Stomach (tissue), 9 donors: Measurements from ENCODE around the gene PLAGL1. TPM values are rescaled to one million over a fixed set of nuclear protein-coding genes. Genes with fewer than 3 reads are reported as not detected.

Experiments
- DNase-seq, 2 donors: peaks; one replicate each; pipeline versions ENCODE4 v3.0.0 to v3.0.0-alpha.2; 2013 to 2019
- H3K27ac ChIP-seq, 5 donors: fragments of 200-600 bp in 4 of 5; sonication (generic) in 4 of 5; one replicate each; pipeline ENCODE4 v1.5.1; 2013 to 2019; ENCODE audit warnings: mild to moderate bottlenecking in 1 of 5, moderate library complexity in 1 of 5
- H3K27me3 ChIP-seq, 3 donors: fragments of 200-600 bp; sonication (generic); one replicate each; pipeline ENCODE4 v1.5.1; 2017 to 2019; ENCODE audit warnings: mixed run types in 1 of 3
- H3K36me3 ChIP-seq, 4 donors: fragments of 200-600 bp; sonication (generic); 1 replicate in 3 of 4; 2 replicates in 1 of 4; pipeline ENCODE4 v1.5.1; 2016 to 2019
- H3K4me1 ChIP-seq, 4 donors: fragments of 200-600 bp; sonication (generic); one replicate each; pipeline ENCODE4 v1.5.1; 2016 to 2019
- H3K4me3 ChIP-seq, 4 donors: fragments of 200-600 bp; sonication (generic) in 3 of 4; one replicate each; pipeline ENCODE4 v1.5.1; 2016 to 2019; ENCODE audit warnings: mild to moderate bottlenecking in 1 of 4
- H3K9me3 ChIP-seq, 4 donors: fragments of 200-600 bp; sonication (generic); one replicate each; pipeline ENCODE4 v1.5.1; 2016 to 2019
- EP300 ChIP-seq: sonication (generic); formaldehyde crosslinking; IDR thresholded peaks from one replicate; pipeline ENCODE4 v1.6.1; 2017; ENCODE audit warnings: antibody characterized with exemption
- POLR2A ChIP-seq, 4 donors: fragments of 450-650 bp; IDR thresholded peaks; one replicate each; pipeline ENCODE4 v1.6.1; 2016; ENCODE audit warnings: antibody characterized with exemption in 4 of 4, control low read depth in 2 of 4, mild to moderate bottlenecking in 1 of 4, moderate library complexity in 1 of 4
- POLR2AphosphoS5 ChIP-seq, 3 donors: sonication (generic); formaldehyde crosslinking; IDR thresholded peaks; one replicate each; pipeline ENCODE4 v1.6.1; 2016; ENCODE audit warnings: antibody characterized with exemption in 3 of 3
- WGBS, 5 donors: extraction: QIAGEN DNeasy Blood & Tissue Kit in 3 of 5; methylation state at CpG; one replicate each; pipeline versions ENCODE4 v1.1.5 to v1.1.7; 2013 to 2018; 5-methylcytosine and 5-hydroxymethylcytosine counted together
- intact Hi-C: fragments of 100-400 bp; cut with DNase I; formaldehyde crosslinking; loops from one replicate; pipeline ENCODE4 v1.15.1; 2023; ENCODE audit warnings: low total_unique reads
- polyA plus RNA-seq, 3 donors: library from polyadenylated mRNA; stranded (reverse); fragments of 200-250 nt; gene quantifications; one replicate each; pipeline ENCODE4 v1.2.3, GENCODE V29; 2013
- total RNA-seq, 5 donors: library from RNA; depleted of rRNA; stranded (reverse); fragments of >200 nt; gene quantifications; one replicate each; pipeline versions ENCODE4 v1.1.0 to v1.2.3, GENCODE V29; 2014 to 2016
- TF ChIP-seq, protein P1 (sequence below), 7 experiments: fragments of 450-650 bp in 4 of 7; fragments of 200-600 bp in 3 of 7; sonication (generic) in 3 of 7; IDR thresholded peaks; one replicate each; pipeline ENCODE4 v1.5.1; 2016 to 2019; ENCODE audit warnings: antibody characterized with exemption in 7 of 7, control low read depth in 2 of 7, mild to moderate bottlenecking in 1 of 7
- donor health status: healthy with polysubstance abuse.
- donor health status: Bipolar disorder and iron deficiency.
- donor health status: healthy.

The PLAGL1 gene
- total and polyA plus RNA-seq, 8 donors = 11.2 to 94.9 (median 19.2) TPM

DNA sequence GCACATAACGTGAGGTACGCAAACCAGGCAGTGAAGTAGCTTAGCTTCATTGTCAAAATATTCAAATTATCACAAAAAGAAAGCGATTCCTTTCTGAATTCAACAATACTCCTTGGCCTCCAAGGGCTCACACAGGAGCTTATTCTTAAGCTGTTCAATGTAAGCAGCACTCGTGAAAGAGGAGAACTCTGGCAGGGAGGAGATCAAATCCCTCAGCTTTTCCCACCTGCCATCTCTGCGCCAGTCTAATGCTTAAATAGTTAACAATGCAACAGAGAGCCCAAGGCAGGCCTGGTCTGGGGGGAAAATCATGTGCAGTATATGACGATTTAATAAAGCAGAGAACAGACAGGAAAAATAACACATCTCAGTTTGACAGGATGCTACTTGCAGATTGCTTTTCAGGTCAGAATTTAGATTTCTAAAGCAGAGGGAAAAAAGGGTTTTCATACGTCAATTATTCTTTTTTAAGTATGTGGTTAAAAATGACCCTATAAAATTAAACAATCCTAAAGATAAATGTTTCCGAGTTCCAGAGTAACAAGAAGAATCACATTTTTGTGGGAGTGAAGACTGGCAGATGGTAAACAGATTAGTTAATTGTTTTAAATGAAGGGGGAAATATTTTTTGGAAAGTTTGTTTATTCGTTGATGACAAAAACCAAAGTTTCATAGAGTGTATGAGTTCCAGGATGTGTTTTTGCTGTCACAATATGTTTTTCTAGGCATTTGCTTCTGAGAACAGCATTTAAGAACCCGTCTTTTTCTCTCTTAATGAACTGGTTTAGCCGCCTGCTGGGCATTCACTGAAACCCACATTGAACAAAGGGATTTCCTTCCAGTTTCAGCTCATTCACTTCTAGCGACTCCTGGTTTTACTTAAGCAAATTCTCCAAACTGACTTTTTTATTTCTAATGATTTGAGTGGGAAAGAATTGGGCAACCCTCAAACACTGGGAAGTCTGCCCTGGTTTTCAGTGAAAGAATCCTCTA, 45.9 kb downstream of the PLAGL1 start:
- WGBS, 5 donors = 60 to 65% (median 62%) methylated on average over 12 of the region's 12 CpGs
- intact Hi-C loops = no loop called here
- no peaks in the 10 kb centered on the region for H3K9me3 ChIP-seq
- DNase-seq = peak in 1 of 2 donors; percentile 69
- peaks cover 0 to 10% (median 0%) of the 10 kb centered on the region in 4 donors for H3K36me3 ChIP-seq
- no peaks in the 10 kb centered on the region for H3K27me3 ChIP-seq
- H3K27ac ChIP-seq = peak overlapping the region in 1 of 5 donors; percentile 19
- no peak overlapping the region for H3K4me3 ChIP-seq
- peaks cover 0 to 16% (median 8%) of the 10 kb centered on the region in 4 donors for H3K4me1 ChIP-seq
- no peak for TF ChIP-seq POLR2AphosphoS5 (IDR thresholded peaks at IDR 0.05)
- TF ChIP-seq EP300 = no peak
- no peak for TF ChIP-seq POLR2A (IDR thresholded peaks at IDR 0.05)
- TF ChIP-seq, protein P1, sequence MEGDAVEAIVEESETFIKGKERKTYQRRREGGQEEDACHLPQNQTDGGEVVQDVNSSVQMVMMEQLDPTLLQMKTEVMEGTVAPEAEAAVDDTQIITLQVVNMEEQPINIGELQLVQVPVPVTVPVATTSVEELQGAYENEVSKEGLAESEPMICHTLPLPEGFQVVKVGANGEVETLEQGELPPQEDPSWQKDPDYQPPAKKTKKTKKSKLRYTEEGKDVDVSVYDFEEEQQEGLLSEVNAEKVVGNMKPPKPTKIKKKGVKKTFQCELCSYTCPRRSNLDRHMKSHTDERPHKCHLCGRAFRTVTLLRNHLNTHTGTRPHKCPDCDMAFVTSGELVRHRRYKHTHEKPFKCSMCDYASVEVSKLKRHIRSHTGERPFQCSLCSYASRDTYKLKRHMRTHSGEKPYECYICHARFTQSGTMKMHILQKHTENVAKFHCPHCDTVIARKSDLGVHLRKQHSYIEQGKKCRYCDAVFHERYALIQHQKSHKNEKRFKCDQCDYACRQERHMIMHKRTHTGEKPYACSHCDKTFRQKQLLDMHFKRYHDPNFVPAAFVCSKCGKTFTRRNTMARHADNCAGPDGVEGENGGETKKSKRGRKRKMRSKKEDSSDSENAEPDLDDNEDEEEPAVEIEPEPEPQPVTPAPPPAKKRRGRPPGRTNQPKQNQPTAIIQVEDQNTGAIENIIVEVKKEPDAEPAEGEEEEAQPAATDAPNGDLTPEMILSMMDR (IDR thresholded peaks at IDR 0.05) = no peak

DNA sequence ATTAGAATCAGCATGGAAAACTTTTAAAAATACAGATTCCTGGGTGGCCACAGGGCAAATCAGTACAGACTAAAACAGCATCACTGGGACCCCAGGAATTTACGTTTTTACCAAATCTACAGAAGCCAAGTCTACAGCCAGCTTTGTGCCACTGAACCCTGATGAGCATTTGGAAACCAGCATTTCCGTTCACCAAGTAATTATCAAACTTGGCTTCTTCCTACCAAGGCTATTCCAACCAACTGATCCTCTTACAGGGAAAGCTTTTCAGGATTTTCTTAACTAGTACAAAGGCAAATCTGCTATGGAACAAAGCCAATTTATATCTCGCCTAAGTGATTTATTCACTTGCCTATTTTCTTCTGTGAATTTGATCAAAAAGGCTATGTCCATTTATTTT, 47.0 kb downstream of the PLAGL1 start:
- WGBS, 5 donors = 68 to 77% (median 69%) methylated on average over 3 of the region's 3 CpGs
- H3K27me3 ChIP-seq = no peaks in the 10 kb centered on the region
- H3K4me3 ChIP-seq = no peak overlapping the region
- no peaks in the 10 kb centered on the region for H3K9me3 ChIP-seq
- peaks cover 0 to 15% (median 8%) of the 10 kb centered on the region in 4 donors for H3K4me1 ChIP-seq
- TF ChIP-seq POLR2AphosphoS5 (IDR thresholded peaks at IDR 0.05) (no peak), EP300 (no peak), POLR2A (IDR thresholded peaks at IDR 0.05) (no peak)
- TF ChIP-seq, protein P1 (IDR thresholded peaks at IDR 0.05) = no peak
- peaks cover 0 to 10% (median 0%) of the 10 kb centered on the region in 4 donors for H3K36me3 ChIP-seq
- no peak overlapping the region for H3K27ac ChIP-seq
- intact Hi-C loops = no loop called here
- DNase-seq = no peak

DNA sequence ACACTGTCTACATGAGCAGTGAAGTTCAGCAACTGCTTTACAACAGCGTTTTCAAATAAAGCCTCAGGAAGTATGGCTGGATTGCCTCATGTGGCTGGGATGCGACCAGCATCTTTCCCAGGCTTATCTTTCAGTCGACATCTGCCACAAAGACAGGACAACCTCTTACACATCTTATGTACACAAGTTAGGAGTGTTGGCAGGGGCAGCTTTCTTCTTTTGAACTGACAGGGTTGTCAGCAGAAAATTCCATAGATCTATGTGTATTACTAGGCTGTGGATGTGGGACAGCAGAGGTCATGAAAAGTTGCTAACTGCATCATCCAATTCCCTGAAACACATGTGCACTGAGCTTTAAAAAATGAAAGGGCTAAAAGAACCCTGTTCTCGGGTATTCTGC, 48.1 kb downstream of the PLAGL1 start:
- intact Hi-C loops = no loop called here
- peaks cover 0 to 10% (median 0%) of the 10 kb centered on the region in 4 donors for H3K36me3 ChIP-seq
- H3K4me1 ChIP-seq = peaks cover 0 to 7% (median 2%) of the 10 kb centered on the region in 4 donors
- no peak overlapping the region for H3K27ac ChIP-seq
- 63 to 71% (median 64%) methylated on average over 4 of the region's 4 CpGs for WGBS, 5 donors
- no peaks in the 10 kb centered on the region for H3K27me3 ChIP-seq
- TF ChIP-seq, protein P1 (IDR thresholded peaks at IDR 0.05) = no peak
- TF ChIP-seq POLR2AphosphoS5 (IDR thresholded peaks at IDR 0.05) (no peak), POLR2A (IDR thresholded peaks at IDR 0.05) (no peak)
- H3K4me3 ChIP-seq = no peak overlapping the region
- no peak for DNase-seq
- no peaks in the 10 kb centered on the region for H3K9me3 ChIP-seq

DNA sequence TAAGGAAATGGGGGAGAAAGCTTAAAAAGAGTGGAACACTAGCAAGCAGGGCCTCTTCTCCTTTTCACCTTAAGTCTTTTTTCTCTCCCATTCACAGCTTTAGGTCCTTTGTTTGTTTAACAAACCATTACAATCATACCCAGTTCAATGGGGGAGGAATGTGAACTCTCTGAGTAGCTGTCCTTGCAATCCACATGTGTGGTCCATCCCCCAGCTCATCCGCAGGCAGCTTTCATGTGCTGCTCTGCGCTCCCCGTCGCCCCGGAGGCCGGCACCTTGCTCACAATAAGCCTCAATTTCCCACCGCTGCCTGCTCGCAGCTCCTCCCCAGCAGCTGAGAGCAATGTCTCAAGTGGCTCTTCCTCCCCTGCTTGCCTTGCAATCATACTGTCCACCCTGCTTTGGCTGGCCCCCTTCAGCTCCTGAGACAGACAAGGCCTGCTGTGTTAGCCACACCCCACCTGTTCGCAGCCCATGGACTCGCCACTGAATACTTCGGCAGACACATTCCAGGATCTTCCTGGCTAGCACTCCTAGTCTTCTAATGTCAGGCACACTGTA, 49.1 kb downstream of the PLAGL1 start:
- no peak for DNase-seq
- peaks cover 0 to 10% (median 0%) of the 10 kb centered on the region in 4 donors for H3K36me3 ChIP-seq
- H3K27me3 ChIP-seq = no peaks in the 10 kb centered on the region
- H3K9me3 ChIP-seq = no peaks in the 10 kb centered on the region
- WGBS, 5 donors = 83 to 92% (median 88%) methylated on average over 11 of the region's 11 CpGs
- no peak for TF ChIP-seq POLR2A (IDR thresholded peaks at IDR 0.05)
- TF ChIP-seq POLR2AphosphoS5 (IDR thresholded peaks at IDR 0.05) = no peak
- TF ChIP-seq, protein P1 (IDR thresholded peaks at IDR 0.05) = no peak
- TF ChIP-seq EP300 = no peak
- intact Hi-C loops = no loop called here
- H3K4me1 ChIP-seq = peaks cover 0 to under 1% (median 0%) of the 10 kb centered on the region in 4 donors
- H3K4me3 ChIP-seq = no peak overlapping the region
- no peak overlapping the region for H3K27ac ChIP-seq
